RKO (cell line): ENCODE results near the gene GGNBP2.

Experiments used
- DNase-seq: peaks from one replicate; pipeline ENCODE4 v3.0.0-alpha.2; 2016; ENCODE audit warnings: low spot score

The GGNBP2 gene

GRCh38 chr17:36514856-36515255, 29.9 kb upstream of the GGNBP2 start:
- DNase-seq: no peak

DNA sequence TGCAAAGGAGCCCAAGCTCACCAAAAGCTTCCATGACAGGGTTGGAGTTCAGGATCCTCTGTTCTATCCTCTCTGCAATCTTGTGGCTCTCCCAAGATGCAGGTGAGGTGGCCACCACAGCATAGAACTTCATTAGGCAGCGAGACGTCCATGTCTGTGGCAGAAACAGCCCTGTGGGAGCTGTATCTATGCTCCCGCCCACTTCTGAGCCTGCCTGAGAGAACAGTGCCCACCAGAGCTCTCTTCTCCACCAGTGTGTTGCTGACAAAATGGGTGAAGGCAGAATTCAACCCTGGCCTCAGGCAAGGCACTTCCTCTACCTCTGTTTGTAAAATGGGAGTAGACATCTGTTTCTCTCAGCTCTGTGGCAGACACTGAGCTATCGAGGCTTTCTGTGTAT, 28.9 kb upstream of the GGNBP2 start:
- DNase-seq: no peak

DNA sequence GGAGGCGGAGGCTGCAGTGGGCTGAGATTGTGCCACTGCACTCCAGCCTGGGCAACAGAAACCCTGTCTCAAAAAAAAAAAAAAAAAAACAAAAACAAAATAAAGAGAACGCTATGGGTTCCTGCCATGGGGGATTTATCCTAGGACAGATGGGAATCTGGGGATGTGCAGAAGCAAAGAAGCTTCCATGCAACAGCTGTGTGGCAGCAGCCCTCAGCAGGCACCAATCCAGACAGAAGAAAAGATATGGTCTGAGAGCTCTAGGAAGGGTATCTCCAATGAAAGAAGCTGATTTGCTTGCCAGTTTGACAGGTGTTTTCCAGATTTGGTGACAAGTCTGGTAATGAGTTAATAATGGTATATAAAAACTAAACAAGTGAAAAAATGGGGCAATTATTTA, 21.6 kb upstream of the GGNBP2 start:
- DNase-seq: no peak

- peak; percentile 43 for DNase-seq
Observed at GRCh38 chr17:36524428-36524876, 20.3 kb upstream of the GGNBP2 start.

DNA sequence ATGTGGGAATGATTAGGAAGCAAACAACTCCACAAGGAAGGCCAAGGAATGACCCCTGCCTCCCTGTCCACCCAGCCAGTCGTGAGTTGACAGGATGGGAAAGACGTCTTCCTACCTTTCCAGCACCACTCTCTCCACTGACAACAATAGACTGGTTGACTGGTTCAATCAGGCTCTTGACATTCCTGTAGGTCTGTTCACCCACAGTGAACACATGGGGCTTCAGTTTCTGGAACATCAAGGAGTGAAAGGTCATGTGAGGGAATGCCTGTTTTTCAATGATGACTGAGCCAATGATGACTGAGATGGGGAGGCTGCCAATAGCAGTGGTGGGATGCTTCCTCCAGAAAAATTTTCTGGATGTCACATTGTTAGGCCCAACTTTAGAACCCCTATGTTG, 19.6 kb upstream of the GGNBP2 start:
- no peak for DNase-seq

GRCh38 chr17:36525888-36526287, 18.8 kb upstream of the GGNBP2 start:
- DNase-seq: no peak

GRCh38 chr17:36527621-36528250, 17.0 kb upstream of the GGNBP2 start:
- no peak for DNase-seq

DNA sequence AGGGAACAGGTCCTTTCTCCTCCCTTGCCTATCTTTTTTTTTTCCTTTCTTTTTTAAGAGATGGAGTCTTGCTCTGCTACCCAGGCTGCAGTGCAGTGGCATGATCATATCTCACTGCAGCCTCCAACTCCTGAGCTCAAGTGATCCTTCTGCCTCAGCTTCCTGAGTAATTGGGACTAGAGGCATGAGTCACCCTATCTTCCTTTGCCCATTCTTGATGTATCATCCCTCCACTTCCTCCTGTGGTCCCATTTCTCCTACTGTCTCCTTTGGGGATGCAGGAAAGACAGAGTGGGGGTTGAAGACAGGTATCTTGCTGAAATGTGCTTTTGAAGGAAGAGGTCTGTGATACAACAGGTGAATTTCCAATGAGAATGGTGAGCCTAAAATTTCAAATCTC, 15.6 kb upstream of the GGNBP2 start:
- DNase-seq: peak; percentile 84

DNA sequence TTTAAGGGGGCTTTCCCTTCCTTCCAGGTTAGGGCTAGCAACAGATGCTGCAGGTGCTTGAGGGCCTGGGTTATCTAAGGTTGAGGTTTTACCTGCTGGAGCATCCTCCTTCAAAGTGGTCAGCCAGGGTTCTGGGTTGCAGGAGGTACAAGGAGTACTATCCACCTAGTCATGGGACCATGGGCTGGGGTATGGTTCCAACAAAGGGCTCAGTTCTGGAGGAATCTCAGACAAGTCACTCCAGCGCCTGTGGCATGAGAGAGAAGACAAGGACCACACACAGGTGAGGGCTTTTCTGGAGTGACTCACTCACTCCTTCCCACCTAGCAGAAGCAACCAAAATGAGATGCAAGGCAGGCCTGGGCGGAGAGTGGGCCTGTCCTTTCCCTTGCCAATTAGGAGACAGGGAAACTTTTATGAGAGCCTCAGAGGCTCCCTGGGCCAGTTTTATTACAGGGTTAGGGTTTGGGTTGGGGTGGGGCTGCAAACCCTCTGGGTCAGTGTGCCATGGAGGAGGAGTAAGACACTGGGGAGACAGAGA, 12.2 kb upstream of the GGNBP2 start:
- no peak for DNase-seq

DNA sequence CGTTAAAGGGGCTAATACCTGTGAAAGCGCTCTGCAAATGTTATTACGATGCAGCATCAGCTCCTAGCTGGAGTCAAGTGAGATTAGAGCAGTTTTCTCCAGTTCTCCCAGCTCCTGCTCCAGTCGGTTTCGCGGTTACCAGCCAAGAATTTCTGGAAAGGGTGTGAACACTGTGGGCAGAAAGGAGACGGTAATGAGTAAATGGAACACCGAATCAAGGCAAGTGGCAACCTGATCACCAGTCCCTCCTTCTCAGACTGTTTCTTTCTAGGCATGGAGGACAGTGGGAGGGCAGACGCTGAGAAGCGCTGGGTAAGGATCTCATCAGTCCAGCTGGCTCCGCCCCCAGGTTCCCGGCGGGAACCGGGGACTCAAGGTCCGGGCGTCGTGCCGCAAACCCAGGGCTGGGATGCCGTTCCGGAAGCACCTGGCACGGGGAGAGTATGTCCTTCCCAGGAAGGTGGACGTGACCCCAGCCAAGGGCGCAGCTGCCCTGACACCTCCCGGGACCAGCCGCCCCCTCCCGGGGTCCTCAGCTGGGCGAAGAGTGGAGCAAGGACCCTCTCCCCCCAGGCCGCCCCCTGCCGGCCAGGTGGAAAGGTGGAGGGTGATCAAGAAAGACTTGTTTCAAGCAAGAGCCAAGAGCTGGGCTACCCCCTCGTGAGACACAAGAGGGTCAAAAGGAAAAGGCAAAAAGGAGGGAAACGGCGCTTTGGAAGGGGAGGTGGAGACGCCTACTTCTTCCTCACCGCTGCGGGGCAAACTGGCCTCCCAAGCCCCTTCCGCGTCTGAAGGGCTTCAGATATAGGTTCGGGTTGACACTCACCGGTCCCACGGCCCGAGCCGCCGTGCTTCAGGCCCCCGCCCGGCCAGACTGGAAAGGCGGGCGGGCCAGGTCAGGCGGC, 10.5 kb upstream of the GGNBP2 start:
- DNase-seq: peak; percentile 75

DNA sequence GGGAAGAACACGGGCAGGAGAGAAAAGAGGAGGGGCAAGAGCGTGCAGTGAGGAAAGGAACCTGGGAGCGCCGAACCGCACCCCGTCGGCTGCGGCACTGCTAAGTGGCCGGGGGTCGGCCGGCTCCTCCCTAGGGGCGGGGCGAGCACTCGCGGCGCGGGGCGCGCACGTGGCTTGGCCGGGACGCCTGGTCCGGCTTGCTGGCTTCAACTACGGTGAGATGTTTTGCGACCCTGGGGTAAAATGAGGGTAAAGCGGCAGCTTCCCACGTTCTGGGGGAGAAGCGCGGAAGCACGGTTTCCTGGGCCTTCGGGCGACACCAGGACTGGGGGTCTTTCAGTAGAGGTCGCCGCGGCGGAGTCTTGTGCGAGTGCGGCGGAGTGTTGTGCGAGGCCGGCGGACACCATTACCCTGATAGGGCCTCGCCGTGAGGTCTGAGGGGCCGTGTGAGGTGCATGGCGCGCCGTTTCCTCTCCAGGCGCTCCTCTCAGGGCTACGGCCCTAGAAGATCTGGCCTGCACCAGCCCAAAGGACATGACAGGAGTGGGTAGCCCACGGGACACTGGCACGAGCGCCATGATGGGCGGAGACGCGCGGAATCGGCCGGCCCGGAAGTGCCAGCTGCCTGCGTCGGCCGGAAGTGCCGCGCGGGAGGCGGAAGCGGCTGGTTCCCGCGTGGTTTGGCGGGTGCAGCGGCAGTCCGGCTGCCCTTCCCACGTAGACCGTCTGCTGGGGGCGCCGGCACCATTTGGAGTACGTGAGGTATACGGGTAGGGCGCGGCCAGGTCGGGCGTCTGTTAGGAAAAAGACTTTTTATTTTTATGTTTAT, 9.7 kb upstream of the GGNBP2 start, which contains the start of the genes MYO19 and PIGW:
Gene MYO19 (minus strand): TSS at position 29 of the 829 bp plus-strand sequence. CDS start 2,330 bp downstream, outside the sequence.
Gene PIGW (plus strand): TSS at position 148 of the 829 bp plus-strand sequence. CDS start 2,115 bp downstream, outside the sequence.
- peak; percentile 91 for DNase-seq

- no peak for DNase-seq
Observed at GRCh38 chr17:36535669-36536081, 9.0 kb upstream of the GGNBP2 start.

DNA sequence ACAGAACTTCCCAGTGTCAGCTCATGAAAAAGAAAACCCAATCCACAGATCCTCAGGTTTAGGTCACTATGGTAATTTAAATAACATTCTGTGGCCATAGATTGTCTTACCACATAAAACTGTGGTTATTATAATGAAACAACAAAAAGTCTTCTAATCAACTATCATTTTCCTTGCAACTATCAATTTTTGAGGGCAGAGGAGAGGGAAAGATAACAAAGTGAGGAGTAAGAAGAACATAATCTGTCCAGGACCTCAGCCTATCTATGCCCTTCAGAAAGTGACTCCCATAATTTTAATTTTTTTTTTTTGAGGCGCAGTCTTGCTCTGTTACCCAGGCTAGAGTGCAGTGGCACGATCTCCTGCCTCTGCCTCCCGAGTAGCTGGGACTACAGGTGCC, 4.0 kb upstream of the GGNBP2 start:
- no peak for DNase-seq

DNA sequence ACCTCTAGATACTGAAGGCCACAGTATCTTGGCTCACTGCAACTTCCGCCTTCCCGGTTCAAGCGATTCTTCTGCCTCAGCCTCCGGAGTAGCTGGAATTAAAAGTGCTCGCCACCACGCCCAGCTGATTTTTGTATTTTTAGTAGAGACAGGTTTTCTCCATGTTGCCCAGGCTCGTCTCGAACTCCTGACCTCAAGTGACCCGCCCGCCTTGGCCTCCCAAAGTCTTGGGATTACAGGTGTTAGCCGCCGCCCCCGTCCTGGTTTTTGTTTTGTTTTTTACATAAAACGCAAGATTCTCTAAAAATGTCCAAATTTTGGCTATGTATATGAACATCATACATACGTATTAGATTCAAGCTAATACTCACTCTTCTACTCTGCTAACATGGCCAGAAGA, 2.0 kb upstream of the GGNBP2 start:
- DNase-seq: no peak

DNA sequence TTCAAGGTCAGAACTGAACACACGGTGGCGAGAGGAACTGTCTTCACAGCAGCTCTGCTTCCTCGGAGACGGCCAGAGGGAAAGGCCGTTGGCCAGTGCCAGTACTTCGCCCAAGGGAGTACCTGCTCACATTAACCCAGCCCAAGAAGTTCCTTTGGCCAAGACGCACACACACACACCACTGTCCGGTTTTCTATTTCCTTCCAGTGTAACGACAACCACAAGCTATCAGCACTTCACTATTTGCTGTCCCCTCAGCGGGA, 744 bp upstream of the GGNBP2 start:
- DNase-seq: peak; percentile 77

- no peak for DNase-seq
Observed at GRCh38 chr17:36545077-36545464, 352 bp downstream of the GGNBP2 start.

- DNase-seq: peak; percentile 96
Observed at GRCh38 chr17:36545465-36546417, 1.0 kb downstream of the GGNBP2 start.

GRCh38 chr17:36546418-36547093, 1.8 kb downstream of the GGNBP2 start:
- DNase-seq: peak; percentile 60

- DNase-seq: no peak
Observed at GRCh38 chr17:36547776-36548175, 3.1 kb downstream of the GGNBP2 start.
